HG03139 (cell line): ENCODE results near the gene NKAPD1.
"Not testable (repeated sequence)": the region's sequence is repeated elsewhere in the genome, so short reads cannot be mapped to it uniquely, and the experiment has no call there.

Source experiments
- ATAC-seq: cut with Tn5 transposase; IDR thresholded peaks from one replicate; pipeline ENCODE4 v1.9.1; 2021; ENCODE audit not compliant: unreplicated experiment

NKAPD1 gene

GRCh38 chr11:112073941-112074811 lies at the start of gene NKAPD1, which contains the start of gene PIH1D2:
TSS of gene NKAPD1 (plus strand) at chr11:112074299. CDS start at chr11:112075575, 1,276 bp downstream.
TSS of gene PIH1D2 (minus strand) at chr11:112074017. CDS start at chr11:112073174, 843 bp downstream.
- ATAC-seq, result peak; percentile 73

DNA sequence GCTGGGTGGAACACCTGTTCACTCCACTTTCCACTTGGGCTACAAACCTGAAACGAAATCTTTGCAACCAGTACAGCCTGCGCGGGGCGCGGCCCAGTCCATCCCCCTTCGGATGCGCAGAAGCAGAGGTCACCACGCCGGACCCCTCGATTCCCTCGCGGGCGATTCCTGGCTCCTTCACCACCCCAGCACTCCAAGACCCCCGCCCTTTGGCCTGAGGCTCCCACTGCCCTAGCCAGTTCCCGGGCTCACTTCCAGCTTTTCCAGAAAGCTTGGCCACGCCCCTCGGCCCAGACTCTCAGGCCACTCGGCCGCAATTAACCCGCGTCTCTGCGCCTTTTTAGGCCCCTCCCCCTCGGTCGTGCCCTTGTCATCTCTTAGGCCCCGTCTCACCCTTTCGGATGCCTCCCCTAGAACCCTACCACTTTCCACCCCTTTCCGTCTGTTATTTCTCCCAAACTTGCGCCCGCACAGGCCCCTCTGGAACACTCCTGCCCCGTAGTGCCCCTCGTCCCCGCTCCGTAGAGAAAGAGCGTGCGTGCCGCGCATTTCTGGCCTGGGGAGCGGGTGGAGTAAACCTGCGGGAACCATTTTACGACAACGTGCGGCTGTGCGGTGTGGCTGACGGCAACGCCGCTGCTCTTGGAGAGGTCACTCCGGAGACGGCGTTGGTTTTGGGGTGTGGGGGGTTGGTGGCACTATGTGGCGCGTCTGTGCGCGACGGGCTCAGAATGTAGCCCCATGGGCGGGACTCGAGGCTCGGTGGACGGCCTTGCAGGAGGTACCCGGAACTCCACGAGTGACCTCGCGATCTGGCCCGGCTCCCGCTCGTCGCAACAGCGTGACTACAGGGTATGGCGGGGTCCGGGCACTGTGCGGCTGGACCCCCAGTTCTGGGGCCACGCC lies 49.1 kb upstream of the NKAPD1 start, which contains the start of gene DLAT:
Gene DLAT, plus strand, starts transcription at position 636 of the 906 bp plus-strand sequence. Its CDS starts 65 bp downstream, at position 701.
- peak; percentile 74 for ATAC-seq

DNA sequence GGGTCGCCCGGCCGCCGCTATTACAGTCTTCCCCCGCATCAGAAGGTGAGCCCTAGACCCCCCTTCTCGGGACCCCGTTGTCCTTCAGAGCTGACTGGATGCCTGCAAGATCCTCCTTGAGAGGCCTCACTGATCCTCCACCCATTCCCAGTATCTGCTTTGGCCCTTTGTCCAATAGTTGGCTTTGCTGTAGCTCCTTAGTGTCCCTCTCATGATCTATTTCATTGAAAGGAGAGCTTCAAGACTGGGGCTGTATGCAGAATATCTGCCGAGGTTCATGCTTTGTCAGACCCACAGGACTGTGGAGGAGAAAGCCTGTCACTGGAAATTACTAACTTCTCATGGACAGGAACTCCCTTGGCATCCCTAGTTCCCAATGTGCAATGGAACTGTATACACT lies 48.4 kb upstream of the NKAPD1 start:
- ATAC-seq, result no peak

DNA sequence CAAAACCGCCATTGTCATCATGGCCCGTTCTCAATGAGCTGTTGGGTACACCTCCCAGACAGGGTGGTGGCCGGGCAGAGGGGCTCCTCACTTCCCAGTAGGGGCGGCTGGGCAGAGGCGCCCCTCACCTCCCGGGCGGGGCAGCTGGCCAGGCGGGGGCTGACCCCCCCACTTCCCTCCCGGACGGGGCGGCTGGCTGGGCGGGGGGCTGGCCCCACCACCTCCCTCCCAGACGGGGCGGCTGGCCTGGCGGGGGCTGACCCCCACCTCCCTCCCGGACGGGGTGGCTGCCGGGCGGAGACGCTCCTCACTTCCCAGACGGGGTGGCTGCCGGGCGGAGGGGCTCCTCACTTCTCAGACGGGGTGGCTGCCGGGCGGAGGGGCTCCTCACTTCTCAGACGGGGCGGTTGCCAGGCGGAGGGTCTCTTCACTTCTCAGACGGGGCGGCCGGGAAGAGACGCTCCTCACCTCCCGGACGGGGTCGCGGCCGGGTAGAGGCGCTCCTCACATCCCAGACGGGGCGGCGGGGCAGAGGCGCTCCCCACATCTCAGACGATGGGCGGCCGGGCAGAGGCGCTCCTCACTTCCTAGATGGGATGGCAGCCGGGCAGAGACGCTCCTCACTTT lies 47.2 kb upstream of the NKAPD1 start:
- ATAC-seq, result not testable (repeated sequence)

DNA sequence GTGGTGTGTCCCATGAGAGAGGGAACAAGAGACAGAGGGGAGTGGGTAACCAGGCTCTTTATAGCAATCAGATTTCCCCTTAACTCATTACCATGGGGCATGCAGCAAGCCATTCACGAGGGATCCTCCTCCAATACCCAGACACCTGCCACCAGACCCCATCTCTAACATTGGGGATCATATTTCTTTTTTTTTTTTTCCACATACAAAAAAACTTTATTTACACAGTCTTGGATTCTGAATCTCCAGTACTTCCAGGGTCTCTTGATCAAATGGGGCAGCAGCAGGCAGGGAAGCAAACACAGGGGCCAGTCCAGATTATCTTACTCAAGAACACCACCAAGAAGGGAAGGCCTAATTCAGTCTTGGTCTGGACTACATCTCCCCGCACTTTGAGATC lies 44.6 kb upstream of the NKAPD1 start:
- ATAC-seq, result no peak

DNA sequence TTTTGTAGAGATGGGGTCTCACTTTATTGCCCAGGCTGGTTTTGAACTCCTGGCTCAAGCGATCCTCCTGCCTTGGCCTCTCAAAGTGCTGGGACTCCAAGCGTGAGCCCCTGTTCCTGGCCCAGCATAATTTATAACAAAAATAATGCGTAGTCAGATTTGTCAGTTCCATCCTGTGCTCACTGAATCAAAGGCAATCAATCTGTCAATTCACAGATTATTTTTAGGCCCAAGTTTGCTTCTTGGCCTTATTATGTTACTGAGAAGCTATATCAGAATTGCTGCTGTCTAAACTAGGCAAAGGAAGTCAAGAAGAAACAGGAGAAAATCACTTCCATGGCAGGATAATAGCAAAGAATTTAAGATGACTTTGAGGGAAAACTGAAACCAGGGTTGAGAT lies 40.2 kb upstream of the NKAPD1 start:
- no peak for ATAC-seq

DNA sequence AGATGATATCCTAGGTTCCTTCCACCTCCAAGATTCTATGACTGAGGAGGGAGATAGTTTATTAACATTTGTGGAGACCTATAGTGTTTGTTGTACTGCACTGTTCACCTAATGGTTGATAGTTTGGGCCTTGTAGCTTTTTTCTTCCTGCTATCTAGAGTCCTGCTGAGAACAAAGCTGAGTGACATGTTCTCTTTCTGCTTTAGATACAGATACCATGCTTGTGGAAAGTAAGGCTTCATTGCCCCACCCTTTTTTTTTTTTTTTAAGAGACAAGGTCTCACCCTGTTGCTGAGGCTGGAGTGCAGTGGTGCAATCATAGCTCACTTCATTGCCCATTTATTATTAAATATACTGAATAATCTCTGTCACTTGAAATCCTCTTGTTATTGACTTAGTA lies 36.6 kb upstream of the NKAPD1 start:
- ATAC-seq, result no peak

DNA sequence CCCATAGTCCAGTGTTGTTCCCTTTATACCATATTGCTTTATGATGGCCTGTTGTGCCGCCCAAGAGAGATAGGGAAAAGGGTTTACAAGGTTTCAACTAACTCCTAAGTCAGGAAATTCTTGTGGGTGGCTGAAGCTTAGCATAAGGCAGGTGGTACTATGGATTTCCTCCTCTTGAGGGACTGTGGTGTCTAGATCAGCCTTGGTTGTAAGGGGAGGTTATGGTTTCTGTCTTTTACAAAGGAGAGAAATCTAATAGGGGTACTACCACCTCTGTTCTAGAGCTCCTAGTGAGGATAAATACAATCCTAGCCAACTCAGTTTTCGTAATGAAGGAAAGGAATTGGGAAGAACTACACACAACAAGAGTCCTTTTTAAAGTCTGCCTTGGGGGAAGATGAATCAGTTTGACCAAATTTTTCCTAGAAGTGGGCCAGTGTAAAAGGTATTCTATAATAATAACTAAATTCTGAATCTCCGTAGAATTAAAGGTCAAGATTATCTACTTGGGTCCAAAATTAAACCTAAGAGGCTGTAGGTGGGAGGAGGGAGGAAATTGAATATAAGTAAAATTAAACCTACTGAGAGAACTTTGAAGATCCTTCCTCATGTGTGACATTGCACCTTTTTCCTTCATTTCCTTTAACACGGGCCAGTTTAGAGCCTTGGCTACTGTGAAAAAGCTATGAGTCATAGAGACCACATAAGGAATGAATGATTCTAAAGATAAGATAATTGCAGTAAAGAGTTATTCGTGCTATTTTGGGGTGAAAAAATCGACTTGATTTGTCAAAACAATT lies 31.7 kb upstream of the NKAPD1 start:
- ATAC-seq, result no peak

DNA sequence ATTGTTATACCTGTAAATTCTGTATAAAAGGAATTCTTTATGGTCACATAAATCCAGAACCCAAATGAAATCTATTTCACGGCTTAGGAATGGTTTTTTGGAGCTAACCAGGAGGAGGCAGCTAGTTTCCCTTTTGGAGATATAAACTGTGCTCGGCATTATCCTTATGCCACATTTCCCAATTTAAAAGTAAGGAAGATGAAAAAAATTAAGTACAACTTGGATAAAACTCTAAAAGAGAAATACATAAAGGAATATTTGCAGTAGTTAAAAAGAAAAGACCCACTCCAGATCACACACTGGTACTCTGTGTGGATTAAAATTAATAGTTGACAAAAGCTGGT lies 31.2 kb upstream of the NKAPD1 start:
- ATAC-seq, result no peak

GRCh38 chr11:112044961-112045360 lies 29.1 kb upstream of the NKAPD1 start:
- ATAC-seq, result no peak

DNA sequence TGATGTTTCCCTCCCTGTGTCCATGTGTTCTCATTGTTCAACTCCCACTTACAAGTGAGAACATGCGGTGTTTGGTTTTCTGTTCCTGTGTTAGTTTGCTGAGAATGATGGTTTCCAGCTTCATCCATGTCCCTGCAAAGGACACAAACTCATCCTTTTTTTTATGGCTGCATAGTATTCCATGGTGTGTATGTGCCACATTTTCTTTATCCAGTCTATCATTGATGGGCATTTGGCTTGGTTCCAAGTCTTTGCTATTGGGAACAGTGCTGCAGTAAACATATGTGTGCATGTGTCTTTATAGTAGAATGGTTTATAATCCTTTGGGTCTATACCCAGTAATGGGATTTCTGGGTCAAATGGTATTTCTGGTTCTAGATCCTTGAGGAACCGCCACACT lies 27.5 kb upstream of the NKAPD1 start:
- not testable (repeated sequence) for ATAC-seq

DNA sequence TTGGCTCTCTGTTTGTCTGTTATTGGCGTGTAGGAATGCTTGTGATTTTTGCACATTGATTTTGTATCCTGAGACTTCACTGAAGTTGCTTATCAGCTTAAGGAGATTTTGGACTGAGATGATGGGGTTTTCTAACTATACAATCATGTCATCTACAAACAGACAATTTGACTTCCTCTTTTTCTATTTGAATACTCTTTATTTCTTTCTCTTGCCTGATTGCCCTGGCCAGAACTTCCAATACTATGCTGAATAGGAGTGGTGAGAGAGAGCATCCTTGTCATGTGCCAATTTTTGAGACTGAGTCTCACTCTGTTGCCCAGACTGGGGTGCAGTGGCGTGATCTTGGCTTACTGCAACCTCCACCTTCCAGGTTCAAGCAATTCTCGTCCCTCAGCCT lies 25.8 kb upstream of the NKAPD1 start:
- ATAC-seq, result not testable (repeated sequence)

DNA sequence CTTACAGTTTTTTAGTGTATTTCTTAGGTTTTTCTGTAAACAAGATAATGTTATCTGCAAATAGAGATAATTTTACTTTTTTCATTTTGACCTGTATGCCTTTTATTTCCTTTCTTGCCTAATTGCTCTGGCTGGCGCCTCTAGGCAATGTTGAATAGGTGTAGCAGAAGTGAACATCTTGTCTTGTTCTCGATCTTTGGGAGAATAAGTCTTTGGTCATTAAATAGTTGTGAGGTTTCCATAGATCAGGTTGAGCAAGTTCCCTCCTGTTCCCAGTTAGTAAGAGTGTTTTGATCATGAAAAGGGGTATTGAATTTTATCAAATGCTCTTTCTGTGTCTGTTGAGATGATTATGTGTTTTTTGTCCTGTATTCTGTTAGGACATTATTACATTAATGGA lies 24.3 kb upstream of the NKAPD1 start:
- no peak for ATAC-seq

GRCh38 chr11:112050721-112051120 lies 23.4 kb upstream of the NKAPD1 start:
- ATAC-seq, result peak; percentile 77

DNA sequence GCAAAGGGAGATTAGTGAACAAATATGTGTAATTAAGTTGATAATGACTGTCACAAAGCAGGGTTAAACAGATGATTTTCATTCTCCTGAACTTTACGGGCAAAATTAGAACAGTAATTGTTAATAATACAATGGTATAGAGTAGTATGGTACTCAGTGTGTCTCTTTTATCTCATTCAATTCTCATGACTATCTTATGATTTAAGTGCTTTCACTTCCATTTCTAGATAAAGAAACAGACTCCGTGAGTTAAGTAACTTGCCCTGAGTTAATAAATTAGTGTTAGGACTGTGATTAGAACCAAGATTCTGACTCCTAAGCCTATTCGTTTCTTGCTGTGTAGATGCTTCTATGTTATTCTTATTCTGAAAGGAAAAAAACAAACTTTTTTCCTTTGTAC lies 22.3 kb upstream of the NKAPD1 start:
- no peak for ATAC-seq

GRCh38 chr11:112057170-112057569 lies 16.9 kb upstream of the NKAPD1 start:
- no peak for ATAC-seq

- ATAC-seq, result no peak
Measured at GRCh38 chr11:112058103-112058502, 16.0 kb upstream of the NKAPD1 start.

GRCh38 chr11:112062923-112063322 lies 11.2 kb upstream of the NKAPD1 start:
- ATAC-seq, result no peak

DNA sequence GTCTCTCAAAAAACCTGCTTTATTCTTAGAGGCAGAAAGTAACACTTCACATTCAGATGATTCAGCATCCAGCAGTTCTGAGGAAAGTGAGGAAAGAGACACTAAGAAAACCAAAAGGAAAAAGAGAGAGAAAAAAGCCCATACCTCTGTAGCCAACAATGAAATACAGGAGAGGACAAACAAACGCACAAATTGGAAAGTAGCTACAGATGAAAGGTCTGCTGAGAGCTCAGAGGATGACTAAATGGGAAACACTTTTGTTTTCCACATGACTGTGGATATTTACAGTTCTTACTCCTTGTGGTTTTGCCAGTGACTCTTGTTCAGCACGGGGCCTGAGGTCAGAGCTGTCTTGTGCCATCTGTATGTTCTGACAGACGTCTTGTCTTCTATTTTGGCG lies 8.6 kb downstream of the NKAPD1 start:
- no peak for ATAC-seq

- ATAC-seq, result peak; percentile 27
Measured at GRCh38 chr11:112085822-112086421, 11.8 kb downstream of the NKAPD1 start.
